SU-DHL-6 (cell line): ENCODE results near the gene TFIP11.

Experiments
- EZH2phosphoT487 ChIP-seq: fragments of 200-600 bp; sonication (generic), shearing (Covaris generic); conservative IDR thresholded peaks from 2 replicates; pipeline ENCODE4 v1.6.1; 2018; ENCODE audit warnings: mild to moderate bottlenecking, antibody characterized with exemption, low read length, moderate library complexity, mixed read lengths
- TF ChIP-seq, protein P1 (sequence below): fragments of 200-600 bp; sonication (generic); IDR thresholded peaks from one replicate; pipeline ENCODE4 v1.5.1; 2017; ENCODE audit warnings: antibody characterized with exemption, mild to moderate bottlenecking, low read length, moderate library complexity; ENCODE audit not compliant: insufficient read depth, poor library complexity, severe bottlenecking

- TF ChIP-seq, protein P1, sequence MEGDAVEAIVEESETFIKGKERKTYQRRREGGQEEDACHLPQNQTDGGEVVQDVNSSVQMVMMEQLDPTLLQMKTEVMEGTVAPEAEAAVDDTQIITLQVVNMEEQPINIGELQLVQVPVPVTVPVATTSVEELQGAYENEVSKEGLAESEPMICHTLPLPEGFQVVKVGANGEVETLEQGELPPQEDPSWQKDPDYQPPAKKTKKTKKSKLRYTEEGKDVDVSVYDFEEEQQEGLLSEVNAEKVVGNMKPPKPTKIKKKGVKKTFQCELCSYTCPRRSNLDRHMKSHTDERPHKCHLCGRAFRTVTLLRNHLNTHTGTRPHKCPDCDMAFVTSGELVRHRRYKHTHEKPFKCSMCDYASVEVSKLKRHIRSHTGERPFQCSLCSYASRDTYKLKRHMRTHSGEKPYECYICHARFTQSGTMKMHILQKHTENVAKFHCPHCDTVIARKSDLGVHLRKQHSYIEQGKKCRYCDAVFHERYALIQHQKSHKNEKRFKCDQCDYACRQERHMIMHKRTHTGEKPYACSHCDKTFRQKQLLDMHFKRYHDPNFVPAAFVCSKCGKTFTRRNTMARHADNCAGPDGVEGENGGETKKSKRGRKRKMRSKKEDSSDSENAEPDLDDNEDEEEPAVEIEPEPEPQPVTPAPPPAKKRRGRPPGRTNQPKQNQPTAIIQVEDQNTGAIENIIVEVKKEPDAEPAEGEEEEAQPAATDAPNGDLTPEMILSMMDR: no peak
- TF ChIP-seq EZH2phosphoT487: no peak
These were observed 17.1 kb upstream of the TFIP11 start for GRCh38 chr22:26529345-26529744.
